ENCODE measurements around the gene AMMECR1. TPM values are rescaled to one million over a fixed set of nuclear protein-coding genes. Genes with fewer than 3 reads are reported as not detected.
"Not testable (repeated sequence)": the region's sequence is repeated elsewhere in the genome, so short reads cannot be mapped to it uniquely, and the experiment has no call there.

The AMMECR1 gene
- polyA plus RNA-seq, 3 donors: 2.1 to 3.3 (median 2.9) TPM

- Mint-ChIP-seq H3K9me3 (peaks cover 0 to 3% (median 0%) of the 10 kb centered on the region in 7 donors), H3K27me3 (ENCODE audit: low read depth in 3 of 3) (peaks cover 0 to 5% (median 1%) of the 10 kb centered on the region in 3 donors), H3K36me3 (no peaks in the 10 kb centered on the region), H3K4me3 (no peak overlapping the region), H3K4me1 (no peaks in the 10 kb centered on the region), H3K27ac (no peak overlapping the region)
- Histone ChIP-seq H3K4me2 (replicated peaks; ENCODE audit: extremely low read depth, low read length, poor library complexity, severe bottlenecking) (no peak overlapping the region), H3K9ac (ENCODE audit: insufficient read depth, low read length, poor library complexity, severe bottlenecking) (no peak overlapping the region), H3K27me3 (ENCODE audit: control insufficient read depth in 2 of 2, insufficient read depth in 2 of 2, low read length in 2 of 2) (no peaks in the 10 kb centered on the region), H3K27ac (ENCODE audit: low read depth in 1 of 2, low read length in 2 of 2) (no peak overlapping the region), H4K20me1 (ENCODE audit: insufficient read depth, low read length) (no peaks in the 10 kb centered on the region), H3K79me2 (ENCODE audit: insufficient read depth, low read length) (no peaks in the 10 kb centered on the region), H3K36me3 (replicated peaks in 1 of 2; ENCODE audit: control insufficient read depth in 1 of 2, insufficient read depth in 2 of 2, low read length in 2 of 2) (no peaks in the 10 kb centered on the region), H3K9me3 (replicated peaks in 1 of 2; ENCODE audit: control insufficient read depth in 1 of 2, insufficient read depth in 1 of 2, low read length in 2 of 2) (no peaks in the 10 kb centered on the region), H2AFZ (ENCODE audit: insufficient read depth, low read depth, low read length, poor library complexity, severe bottlenecking) (no peak overlapping the region), H3K4me1 (ENCODE audit: control insufficient read depth in 1 of 2, insufficient read depth in 2 of 2, low read length in 2 of 2) (no peaks in the 10 kb centered on the region), H3K4me3 (replicated peaks in 1 of 3; ENCODE audit: low read depth in 2 of 3, low read length in 3 of 3) (no peak overlapping the region)
- no peak for DNase-seq
- intact Hi-C loops (cut with micrococcal nuclease): no loop called here
- WGBS (ENCODE audit: insufficient coverage): no CpG with 5 or more reads among the region's 4 CpGs
- TF ChIP-seq CTCF (IDR thresholded peaks at IDR 0.05): no peak
Observed at GRCh38 chrX:110338935-110339334, 21.1 kb upstream of the AMMECR1 start.

GRCh38 chrX:110333458-110333857 is 15.6 kb upstream of the AMMECR1 start:
- H3K27me3 ChIP-seq (ENCODE audit: control insufficient read depth in 2 of 2, insufficient read depth in 2 of 2, low read length in 2 of 2); H3K27me3 Mint-ChIP-seq (ENCODE audit: low read depth in 3 of 3); H3K36me3 Mint-ChIP-seq; H3K9ac ChIP-seq (ENCODE audit: insufficient read depth, low read length, poor library complexity, severe bottlenecking); H3K27ac Mint-ChIP-seq; H3K27ac ChIP-seq (ENCODE audit: low read depth in 1 of 2, low read length in 2 of 2); H4K20me1 ChIP-seq (ENCODE audit: insufficient read depth, low read length); H3K9me3 ChIP-seq (replicated peaks in 1 of 2; ENCODE audit: control insufficient read depth in 1 of 2, insufficient read depth in 1 of 2, low read length in 2 of 2); H3K4me2 ChIP-seq (replicated peaks; ENCODE audit: extremely low read depth, low read length, poor library complexity, severe bottlenecking); H2AFZ ChIP-seq (ENCODE audit: insufficient read depth, low read depth, low read length, poor library complexity, severe bottlenecking); H3K4me3 Mint-ChIP-seq; H3K79me2 ChIP-seq (ENCODE audit: insufficient read depth, low read length); H3K9me3 Mint-ChIP-seq; H3K4me1 Mint-ChIP-seq; H3K4me3 ChIP-seq (replicated peaks in 1 of 3; ENCODE audit: low read depth in 2 of 3, low read length in 3 of 3); H3K36me3 ChIP-seq (replicated peaks in 1 of 2; ENCODE audit: control insufficient read depth in 1 of 2, insufficient read depth in 2 of 2, low read length in 2 of 2); intact Hi-C loops (cut with micrococcal nuclease); DNase-seq: not testable (repeated sequence)
- peaks cover 14 to 21% of the 10 kb centered on the region in 2 donors for H3K4me1 ChIP-seq (ENCODE audit: control insufficient read depth in 1 of 2, insufficient read depth in 2 of 2, low read length in 2 of 2)
- no CpG with 5 or more reads among the region's 1 CpG for WGBS (ENCODE audit: insufficient coverage)

Measured in CD14-positive monocyte (primary cell).